Loucy (cell line): Measurements from ENCODE around the gene PRSS50.

Source experiments
- H2AFZ ChIP-seq: fragments of 200-600 bp; sonication (generic); 2 replicates; pipeline ENCODE4 v1.6.0; 2016; ENCODE audit warnings: antibody characterized with exemption, mild to moderate bottlenecking, low read length, moderate library complexity
- H3F3A ChIP-seq: fragments of 200-600 bp; 2 replicates; pipeline ENCODE4 v1.6.0; 2016; ENCODE audit warnings: antibody characterized with exemption, low read depth, mild to moderate bottlenecking
- H3K27me3 ChIP-seq: fragments of 200-600 bp; sonication (generic); 2 replicates; pipeline ENCODE4 v1.6.1; 2014; ENCODE audit warnings: low read length, mild to moderate bottlenecking; ENCODE audit not compliant: insufficient read depth, poor library complexity, severe bottlenecking
- H3K36me3 ChIP-seq: fragments of 200-600 bp; sonication (generic); 2 replicates; pipeline ENCODE4 v1.6.1; 2016; ENCODE audit warnings: low read length; ENCODE audit not compliant: insufficient read depth
- H3K4me1 ChIP-seq: fragments of 200-600 bp; sonication (generic); 2 replicates; pipeline ENCODE4 v1.5.1; 2014; ENCODE audit warnings: low read length, mild to moderate bottlenecking; ENCODE audit not compliant: insufficient read depth, poor library complexity, severe bottlenecking
- H3K4me2 ChIP-seq: fragments of 200-600 bp; sonication (generic); 2 replicates; pipeline ENCODE4 v1.6.0; 2014; ENCODE audit warnings: antibody characterized with exemption, low read length, low read depth, mild to moderate bottlenecking; ENCODE audit not compliant: poor library complexity, severe bottlenecking
- H3K4me3 ChIP-seq: fragments of 200-600 bp; sonication (generic); 2 replicates; pipeline ENCODE4 v1.5.1; 2014; ENCODE audit warnings: low read length, mild to moderate bottlenecking, mixed read lengths; ENCODE audit not compliant: poor library complexity, severe bottlenecking
- H3K79me2 ChIP-seq: fragments of 200-600 bp; sonication (generic); 2 replicates; pipeline ENCODE4 v1.6.1; 2014; ENCODE audit warnings: low read length; ENCODE audit not compliant: insufficient read depth
- H3K9ac ChIP-seq: fragments of 200-600 bp; sonication (generic); 2 replicates; pipeline ENCODE4 v1.6.0; 2014; ENCODE audit warnings: mild to moderate bottlenecking, low read depth, low read length, moderate library complexity; ENCODE audit not compliant: poor library complexity, severe bottlenecking
- H3K9me2 ChIP-seq: fragments of 200-600 bp; sonication (generic); replicated peaks from 2 replicates; pipeline ENCODE4 v1.6.1; 2016; ENCODE audit warnings: low read depth, low read length, mixed read lengths
- H3K9me3 ChIP-seq: fragments of 200-600 bp; sonication (generic); 2 replicates; pipeline ENCODE4 v1.6.1; 2014; ENCODE audit warnings: mild to moderate bottlenecking, antibody characterized with exemption, low read length, low read depth; ENCODE audit not compliant: insufficient read depth
- H4K20me1 ChIP-seq: fragments of 200-600 bp; sonication (generic); 2 replicates; pipeline ENCODE4 v1.6.0; 2014; ENCODE audit warnings: antibody characterized with exemption, low read length, mild to moderate bottlenecking; ENCODE audit not compliant: insufficient read depth, poor library complexity, severe bottlenecking
- EZH2phosphoT487 ChIP-seq: fragments of 200-600 bp; IDR thresholded peaks from 2 replicates; pipeline ENCODE4 v1.6.1; 2018; ENCODE audit warnings: antibody characterized with exemption, mild to moderate bottlenecking, moderate library complexity, borderline replicate concordance
- TF ChIP-seq, protein P1 (sequence below): fragments of 200-600 bp; sonication (generic); conservative IDR thresholded peaks from 2 replicates; pipeline ENCODE4 v1.5.1; 2014; ENCODE audit warnings: mild to moderate bottlenecking, antibody characterized with exemption, low read length

PRSS50 gene

GRCh38 chr3:46736006-46736872 is 18.6 kb upstream of the PRSS50 start:
- Histone ChIP-seq H3K27me3 (no peaks in the 10 kb centered on the region), H3K4me1 (no peaks in the 10 kb centered on the region), H2AFZ (no peak overlapping the region), H3K9me3 (no peaks in the 10 kb centered on the region), H3K4me2 (no peak overlapping the region), H3K9me2 (no peaks in the 10 kb centered on the region), H3K79me2 (no peaks in the 10 kb centered on the region), H3F3A (no peaks in the 10 kb centered on the region), H3K4me3 (no peak overlapping the region), H4K20me1 (no peaks in the 10 kb centered on the region), H3K36me3 (no peaks in the 10 kb centered on the region), H3K9ac (no peak overlapping the region)
- no peak for TF ChIP-seq EZH2phosphoT487
- TF ChIP-seq, protein P1, sequence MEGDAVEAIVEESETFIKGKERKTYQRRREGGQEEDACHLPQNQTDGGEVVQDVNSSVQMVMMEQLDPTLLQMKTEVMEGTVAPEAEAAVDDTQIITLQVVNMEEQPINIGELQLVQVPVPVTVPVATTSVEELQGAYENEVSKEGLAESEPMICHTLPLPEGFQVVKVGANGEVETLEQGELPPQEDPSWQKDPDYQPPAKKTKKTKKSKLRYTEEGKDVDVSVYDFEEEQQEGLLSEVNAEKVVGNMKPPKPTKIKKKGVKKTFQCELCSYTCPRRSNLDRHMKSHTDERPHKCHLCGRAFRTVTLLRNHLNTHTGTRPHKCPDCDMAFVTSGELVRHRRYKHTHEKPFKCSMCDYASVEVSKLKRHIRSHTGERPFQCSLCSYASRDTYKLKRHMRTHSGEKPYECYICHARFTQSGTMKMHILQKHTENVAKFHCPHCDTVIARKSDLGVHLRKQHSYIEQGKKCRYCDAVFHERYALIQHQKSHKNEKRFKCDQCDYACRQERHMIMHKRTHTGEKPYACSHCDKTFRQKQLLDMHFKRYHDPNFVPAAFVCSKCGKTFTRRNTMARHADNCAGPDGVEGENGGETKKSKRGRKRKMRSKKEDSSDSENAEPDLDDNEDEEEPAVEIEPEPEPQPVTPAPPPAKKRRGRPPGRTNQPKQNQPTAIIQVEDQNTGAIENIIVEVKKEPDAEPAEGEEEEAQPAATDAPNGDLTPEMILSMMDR: no peak

DNA sequence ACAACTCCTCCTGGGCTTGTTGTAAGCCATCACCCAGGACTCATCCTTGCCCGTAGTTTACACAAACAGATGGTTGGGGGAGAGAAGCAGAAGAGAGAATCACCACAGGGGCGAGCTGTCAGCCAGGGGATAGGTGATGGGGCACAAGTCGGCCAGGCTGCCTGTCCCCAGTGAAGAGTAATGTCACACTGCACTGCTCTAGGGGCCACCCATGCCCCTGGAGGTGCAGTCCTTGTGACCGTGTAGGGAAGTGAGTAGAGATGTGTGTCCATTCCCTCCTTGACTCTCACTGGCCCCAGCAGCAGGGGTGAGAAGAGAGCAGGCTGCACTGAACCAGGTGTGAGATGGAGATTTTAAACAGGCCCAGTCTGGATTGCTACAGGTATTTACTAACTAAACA is 17.1 kb upstream of the PRSS50 start:
- H3K36me3 ChIP-seq: no peaks in the 10 kb centered on the region
- H2AFZ ChIP-seq: no peak overlapping the region
- no peaks in the 10 kb centered on the region for H3K4me1 ChIP-seq
- H3K79me2 ChIP-seq: no peaks in the 10 kb centered on the region
- H3K4me3 ChIP-seq: no peak overlapping the region
- TF ChIP-seq, protein P1: no peak
- TF ChIP-seq EZH2phosphoT487: no peak
- H3K9me3 ChIP-seq: no peaks in the 10 kb centered on the region
- H4K20me1 ChIP-seq: no peaks in the 10 kb centered on the region
- no peaks in the 10 kb centered on the region for H3K9me2 ChIP-seq
- H3K4me2 ChIP-seq: no peak overlapping the region
- no peaks in the 10 kb centered on the region for H3K27me3 ChIP-seq
- H3F3A ChIP-seq: no peaks in the 10 kb centered on the region
- no peak overlapping the region for H3K9ac ChIP-seq

GRCh38 chr3:46733026-46733800 is 15.5 kb upstream of the PRSS50 start:
- no peak for TF ChIP-seq EZH2phosphoT487
- TF ChIP-seq, protein P1: no peak
- Histone ChIP-seq H3K27me3 (no peaks in the 10 kb centered on the region), H3K4me3 (no peak overlapping the region)

More at GRCh38 chr3:46733026-46733800, 15.5 kb upstream of the PRSS50 start:
- Histone ChIP-seq H3K9me3 (no peaks in the 10 kb centered on the region), H3K79me2 (no peaks in the 10 kb centered on the region), H3F3A (no peaks in the 10 kb centered on the region), H2AFZ (no peak overlapping the region), H3K36me3 (no peaks in the 10 kb centered on the region), H3K9me2 (no peaks in the 10 kb centered on the region), H3K9ac (no peak overlapping the region), H3K4me2 (no peak overlapping the region), H4K20me1 (no peaks in the 10 kb centered on the region), H3K4me1 (no peaks in the 10 kb centered on the region)
